Small intestine (tissue), 7 donors: ENCODE data around the gene WRNIP1. TPM values are rescaled to one million over a fixed set of nuclear protein-coding genes. Genes with fewer than 3 reads are reported as not detected.
A peak's percentile ranks its signal among the peaks of the same experiment; 100 is the strongest.

ENCODE experiments used
- DNase-seq, 2 donors: peaks; one replicate each; pipeline versions ENCODE4 v3.0.0 to v3.0.0-alpha.2; 2013
- FAIRE-seq: peaks from 2 replicates; lab custom pipeline; 2012; peaks lifted over from hg19 to GRCh38; lab: Jason Lieb, UNC
- H3K27ac ChIP-seq, 3 donors: one replicate each; pipeline ENCODE4 v1.5.1; 2013; ENCODE audit warnings: low read length in 2 of 3, mild to moderate bottlenecking in 2 of 3, control low read depth in 1 of 3, inconsistent platforms in 1 of 3, low read depth in 1 of 3, moderate library complexity in 1 of 3
- H3K27me3 ChIP-seq, 3 donors: one replicate each; pipeline ENCODE4 v1.6.1; 2013; ENCODE audit warnings: low read length in 3 of 3, inconsistent platforms in 1 of 3; ENCODE audit not compliant: control insufficient read depth in 3 of 3, insufficient read depth in 3 of 3
- H3K36me3 ChIP-seq, 3 donors: one replicate each; pipeline ENCODE4 v1.6.1; 2013; ENCODE audit warnings: low read length in 3 of 3, inconsistent platforms in 1 of 3, low read depth in 1 of 3, mild to moderate bottlenecking in 1 of 3, moderate library complexity in 1 of 3; ENCODE audit not compliant: control insufficient read depth in 3 of 3, insufficient read depth in 2 of 3
- H3K4me1 ChIP-seq, 3 donors: one replicate each; pipeline ENCODE4 v1.6.1; 2013; ENCODE audit warnings: low read length in 2 of 3, inconsistent platforms in 1 of 3, low read depth in 1 of 3, mild to moderate bottlenecking in 1 of 3, moderate library complexity in 1 of 3; ENCODE audit not compliant: control insufficient read depth in 3 of 3, insufficient read depth in 2 of 3
- H3K4me3 ChIP-seq, 3 donors: one replicate each; pipeline ENCODE4 v1.5.1; 2013; ENCODE audit warnings: low read length in 3 of 3, control low read depth in 1 of 3, inconsistent platforms in 1 of 3, low read depth in 1 of 3, mild to moderate bottlenecking in 1 of 3, moderate library complexity in 1 of 3
- H3K9me3 ChIP-seq, 2 donors: one replicate each; pipeline ENCODE4 v1.6.1; 2013; ENCODE audit warnings: low read depth in 1 of 2, low read length in 1 of 2; ENCODE audit not compliant: control insufficient read depth in 2 of 2, insufficient read depth in 1 of 2
- WGBS, 3 donors: extraction: QIAGEN DNeasy Blood & Tissue Kit; methylation state at CpG; one replicate each; pipeline ENCODE4 v1.1.7; 2013; 5-methylcytosine and 5-hydroxymethylcytosine counted together
- polyA plus RNA-seq, 4 donors: library from polyadenylated mRNA; stranded (reverse) in 3 of 4; unstranded in 1 of 4; fragments of 200-250 nt in 3 of 4; fragments of 120-200 nt in 1 of 4; gene quantifications; one replicate each; pipeline versions ENCODE4 v1.2.1 to v1.2.3, GENCODE V29; 2013
- donor health status: healthy with polysubstance abuse.
- donor health status: control.
- donor health status: control.
- donor health status: Bipolar disorder and iron deficiency.
- donor health status: healthy.

WRNIP1 gene
- polyA plus RNA-seq, 4 donors = 35.1 to 52.2 (median 43.6) TPM

- DNase-seq = peak; percentile 83 to 86
- Histone ChIP-seq H3K36me3 (peaks cover 0 to 26% (median 7%) of the 10 kb centered on the region in 3 donors), H3K27me3 (no peaks in the 10 kb centered on the region), H3K4me3 (no peak overlapping the region), H3K4me1 (peaks cover 0 to 17% (median 4%) of the 10 kb centered on the region in 3 donors), H3K27ac (peak overlapping the region in 2 of 3 donors; percentile 3 to 50), H3K9me3 (no peaks in the 10 kb centered on the region)
- FAIRE-seq = no peak
- WGBS, 3 donors = 53 to 61% (median 57%) methylated on average over 11 of the region's 11 CpGs
Observed at GRCh38 chr6:2790588-2791449, 25.6 kb downstream of the WRNIP1 start.

- FAIRE-seq (no peak), DNase-seq (no peak)
- H3K4me1 ChIP-seq = peaks cover 0 to 18% (median 4%) of the 10 kb centered on the region in 3 donors
- H3K27ac ChIP-seq = peak overlapping the region in 2 of 3 donors; percentile 26 to 50
- no peaks in the 10 kb centered on the region for H3K27me3 ChIP-seq
- 50 to 58% (median 54%) methylated on average over 4 of the region's 4 CpGs for WGBS, 3 donors
- no peaks in the 10 kb centered on the region for H3K9me3 ChIP-seq
- H3K36me3 ChIP-seq = peaks cover 0 to 24% (median 3%) of the 10 kb centered on the region in 3 donors
- no peak overlapping the region for H3K4me3 ChIP-seq
Observed at GRCh38 chr6:2791450-2791974, 26.3 kb downstream of the WRNIP1 start.

- Histone ChIP-seq H3K4me1 (peaks cover 0 to 28% (median 4%) of the 10 kb centered on the region in 3 donors), H3K4me3 (no peak overlapping the region)
- no peak for FAIRE-seq
Observed at GRCh38 chr6:2792330-2793110, 27.3 kb downstream of the WRNIP1 start.

GRCh38 chr6:2793534-2794151 lies 28.4 kb downstream of the WRNIP1 start:
- DNase-seq (peak; percentile 71 to 81), FAIRE-seq (no peak)
- Histone ChIP-seq H3K9me3 (no peaks in the 10 kb centered on the region), H3K4me1 (peaks cover 0 to 31% (median 4%) of the 10 kb centered on the region in 3 donors), H3K4me3 (no peak overlapping the region), H3K27me3 (no peaks in the 10 kb centered on the region), H3K27ac (peak overlapping the region in 2 of 3 donors; percentile 46 to 55), H3K36me3 (peaks cover 0 to 11% (median 0%) of the 10 kb centered on the region in 3 donors)
- WGBS, 3 donors = 59 to 61% (median 60%) methylated on average over 9 of the region's 9 CpGs

More at GRCh38 chr6:2792330-2793110, 27.3 kb downstream of the WRNIP1 start:
- Histone ChIP-seq H3K36me3 (peaks cover 0 to 18% (median 3%) of the 10 kb centered on the region in 3 donors), H3K9me3 (no peaks in the 10 kb centered on the region), H3K27ac (no peak overlapping the region), H3K27me3 (no peaks in the 10 kb centered on the region)
- WGBS, 3 donors = 85 to 94% (median 90%) methylated on average over 17 of the region's 17 CpGs
- peak in 1 of 2 donors; percentile 43 for DNase-seq

- Histone ChIP-seq H3K27ac (peak overlapping the region in 1 of 3 donors; percentile 23), H3K4me3 (no peak overlapping the region), H3K27me3 (no peaks in the 10 kb centered on the region), H3K36me3 (peaks cover 0 to 7% (median 0%) of the 10 kb centered on the region in 3 donors), H3K4me1 (peaks cover 0 to 31% (median 4%) of the 10 kb centered on the region in 3 donors), H3K9me3 (no peaks in the 10 kb centered on the region)
- 86 to 90% (median 87%) methylated on average over 5 of the region's 5 CpGs for WGBS, 3 donors
- DNase-seq (no peak), FAIRE-seq (no peak)
Observed at GRCh38 chr6:2794171-2794730, 29.1 kb downstream of the WRNIP1 start.

GRCh38 chr6:2795162-2795561 lies 30.0 kb downstream of the WRNIP1 start:
- 81 to 84% (median 82%) methylated on average over 2 of the region's 2 CpGs for WGBS, 3 donors

GRCh38 chr6:2795956-2796355 lies 30.8 kb downstream of the WRNIP1 start:
- 89 to 92% (median 92%) methylated on average over 16 of the region's 16 CpGs for WGBS, 3 donors
- Histone ChIP-seq H3K27me3 (no peaks in the 10 kb centered on the region), H3K36me3 (peaks cover 0 to 8% (median 0%) of the 10 kb centered on the region in 3 donors), H3K9me3 (no peaks in the 10 kb centered on the region), H3K27ac (no peak overlapping the region), H3K4me3 (no peak overlapping the region), H3K4me1 (peaks cover 0 to 31% (median 4%) of the 10 kb centered on the region in 3 donors)
- FAIRE-seq = no peak
- DNase-seq = no peak

More at GRCh38 chr6:2795162-2795561, 30.0 kb downstream of the WRNIP1 start:
- Histone ChIP-seq H3K4me1 (peaks cover 0 to 31% (median 4%) of the 10 kb centered on the region in 3 donors), H3K27ac (no peak overlapping the region), H3K27me3 (no peaks in the 10 kb centered on the region), H3K36me3 (peaks cover 0 to 7% (median 0%) of the 10 kb centered on the region in 3 donors), H3K4me3 (no peak overlapping the region), H3K9me3 (no peaks in the 10 kb centered on the region)
- FAIRE-seq = no peak
- DNase-seq = no peak
